Activated CD8-positive, alpha-beta T cell treated with anti-CD3 and anti-CD28 coated beads, Interleukin-2, amount 10 ng/mL, durations not matched to agents 7 days and 5 days (primary cell): ENCODE data around the gene ZMIZ1. TPM values are rescaled to one million over a fixed set of nuclear protein-coding genes. Genes with fewer than 3 reads are reported as not detected.

Experiments used
- ATAC-seq: fragments of 150-1000 bp; cut with Tn5 transposase; one replicate; pipeline ENCODE4 v1.10.0; 2021; ENCODE audit warnings: moderate library complexity
- CTCF ChIA-PET: fragments of 350-600 bp; sonication (Branson Sonifier 250); formaldehyde crosslinking; loops from one replicate; lab custom pipeline; 2021; ENCODE audit warnings: antibody characterized with exemption; lab: Charles Lee
- POLR2A ChIA-PET: fragments of 350-600 bp; sonication (Branson Sonifier 250); formaldehyde crosslinking; loops from one replicate; lab custom pipeline; 2021; ENCODE audit warnings: antibody characterized with exemption; lab: Charles Lee
- DNase-seq: peaks from one replicate; pipeline ENCODE4 v3.0.0-alpha.2; 2020
- H3K27ac Mint-ChIP-seq: one replicate; pipeline ENCODE4 v1.8.0; 2021; ENCODE audit warnings: mild to moderate bottlenecking, mixed read lengths
- H3K27me3 Mint-ChIP-seq: one replicate; pipeline ENCODE4 v1.8.0; 2021; ENCODE audit warnings: low read depth, mixed read lengths
- H3K36me3 Mint-ChIP-seq: one replicate; pipeline ENCODE4 v1.8.0; 2021; ENCODE audit warnings: low read depth, mixed read lengths
- H3K4me1 Mint-ChIP-seq: one replicate; pipeline ENCODE4 v1.8.0; 2021; ENCODE audit warnings: low read depth, mixed read lengths
- H3K4me3 Mint-ChIP-seq: one replicate; pipeline ENCODE4 v1.8.0; 2021; ENCODE audit warnings: mild to moderate bottlenecking, mixed read lengths
- H3K9me3 Mint-ChIP-seq: one replicate; pipeline ENCODE4 v1.8.0; 2022; ENCODE audit warnings: mixed read lengths; ENCODE audit not compliant: insufficient read depth
- total RNA-seq, 2 experiments: library from RNA; stranded (reverse); gene quantifications; one replicate each; pipeline ENCODE4 v1.2.3, GENCODE V29; 2021

The ZMIZ1 gene
- total RNA-seq, 2 experiments from 2014 or later, result 39.9 to 40.6 TPM

DNA sequence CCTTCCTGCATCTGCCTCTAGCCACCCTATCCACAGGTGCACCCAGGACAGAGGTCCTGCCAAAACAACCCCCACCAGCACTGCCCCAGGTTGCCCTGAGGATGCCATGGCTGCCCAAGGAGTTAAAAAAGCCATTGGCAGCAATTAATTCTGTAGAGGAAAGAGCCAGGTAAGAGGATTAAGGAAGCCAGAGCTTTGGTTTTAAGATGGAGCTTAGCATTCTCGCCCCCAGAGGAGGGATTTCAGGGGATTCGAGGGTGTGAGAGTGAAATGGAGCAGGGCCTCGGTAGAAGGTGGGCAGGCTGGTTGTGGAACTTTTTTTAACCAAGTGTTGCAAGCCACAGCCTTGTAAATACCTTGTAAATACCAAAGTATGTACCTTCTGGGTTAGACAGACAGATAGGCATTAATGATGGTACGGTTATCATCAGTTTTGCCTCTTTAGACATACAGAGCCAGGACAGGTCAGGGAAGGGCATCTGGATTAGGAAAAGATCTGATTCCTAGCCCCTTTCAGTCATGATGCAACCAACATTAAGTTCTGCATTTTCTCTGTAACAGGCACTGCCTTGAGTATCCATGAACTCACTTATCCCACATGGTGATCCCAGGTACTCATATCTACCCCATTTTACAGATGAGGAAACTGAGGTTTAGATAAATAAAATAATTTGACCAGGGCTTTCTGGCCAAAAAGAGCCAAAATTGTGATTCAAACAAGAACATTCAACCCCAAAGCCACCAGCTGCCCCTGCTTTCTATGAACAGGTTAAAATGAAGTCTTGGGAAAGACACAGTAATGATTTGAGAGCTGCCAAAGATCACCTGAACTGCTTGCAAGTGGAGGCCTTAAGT, 157.9 kb downstream of the ZMIZ1 start:
- H3K27me3 Mint-ChIP-seq, result no peaks in the 10 kb centered on the region
- no peaks in the 10 kb centered on the region for H3K36me3 Mint-ChIP-seq
- POLR2A ChIA-PET, result no interaction called here
- CTCF ChIA-PET, result no interaction called here
- no peaks in the 10 kb centered on the region for H3K9me3 Mint-ChIP-seq
- no peaks in the 10 kb centered on the region for H3K4me1 Mint-ChIP-seq
- no peak overlapping the region for H3K4me3 Mint-ChIP-seq
- DNase-seq (no peak), ATAC-seq (no peak)
- H3K27ac Mint-ChIP-seq, result no peak overlapping the region

GRCh38 chr10:79229071-79229541, 160.3 kb downstream of the ZMIZ1 start:
- no peaks in the 10 kb centered on the region for H3K36me3 Mint-ChIP-seq
- no peaks in the 10 kb centered on the region for H3K4me1 Mint-ChIP-seq
- no peak for ATAC-seq
- DNase-seq, result no peak
- H3K9me3 Mint-ChIP-seq, result no peaks in the 10 kb centered on the region
- no peak overlapping the region for H3K4me3 Mint-ChIP-seq
- no peak overlapping the region for H3K27ac Mint-ChIP-seq
- ChIA-PET CTCF (interaction anchor here (0.8 to 1.4 kb wide), 2 partner anchors 10 to 1181 kb away, joined by 3 to 4 read pairs; no protein-coding TSS in a partner anchor), POLR2A (interaction anchor here (0.7 to 1.0 kb wide), 2 partner anchors 14 to 254 kb away, joined by 3 read pairs; no protein-coding TSS in a partner anchor)
- H3K27me3 Mint-ChIP-seq, result no peaks in the 10 kb centered on the region

DNA sequence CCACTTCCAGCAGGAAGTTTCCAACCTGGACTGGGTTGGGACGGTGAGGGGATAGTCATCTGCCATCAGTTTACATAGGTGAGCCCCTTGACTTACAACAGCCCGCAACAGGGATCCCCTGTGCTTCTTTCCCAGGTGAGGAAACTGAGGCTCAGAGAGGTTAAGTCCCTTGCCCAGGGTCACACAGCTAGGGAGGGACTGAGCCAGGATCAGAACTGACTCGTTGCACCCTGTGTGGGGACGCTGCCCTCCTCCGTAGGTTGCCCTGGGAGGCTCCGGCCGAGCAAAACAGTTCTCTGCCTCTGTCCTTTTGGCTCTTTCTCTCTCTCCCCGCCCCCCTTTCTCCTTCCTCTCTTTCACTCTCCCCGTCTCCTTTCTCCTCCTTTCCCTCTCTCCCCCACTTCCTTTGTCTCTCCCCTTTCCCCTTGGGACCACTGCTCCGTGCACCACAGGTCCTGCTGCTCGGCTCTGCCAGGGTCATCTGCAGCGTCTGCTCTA, 161.1 kb downstream of the ZMIZ1 start:
- Mint-ChIP-seq H3K27me3 (no peaks in the 10 kb centered on the region), H3K4me3 (no peak overlapping the region), H3K4me1 (no peaks in the 10 kb centered on the region), H3K27ac (no peak overlapping the region), H3K9me3 (no peaks in the 10 kb centered on the region), H3K36me3 (no peaks in the 10 kb centered on the region)
- DNase-seq (no peak), ATAC-seq (no peak)
- CTCF ChIA-PET, result interaction anchor here (0.8 kb wide), 1 partner anchor 1182 kb away, joined by 3 read pairs; no protein-coding TSS in a partner anchor
- POLR2A ChIA-PET, result interaction anchor here (0.7 kb wide), 1 partner anchor 255 kb away, joined by 3 read pairs; no protein-coding TSS in a partner anchor

- CTCF ChIA-PET, result no interaction called here
- H3K27ac Mint-ChIP-seq, result no peak overlapping the region
- no peak for ATAC-seq
These were observed 161.6 kb downstream of the ZMIZ1 start for GRCh38 chr10:79230328-79230830.

GRCh38 chr10:79230850-79231249, 162.1 kb downstream of the ZMIZ1 start:
- Mint-ChIP-seq H3K27me3 (no peaks in the 10 kb centered on the region), H3K4me1 (no peaks in the 10 kb centered on the region), H3K36me3 (no peaks in the 10 kb centered on the region), H3K4me3 (no peak overlapping the region), H3K27ac (no peak overlapping the region), H3K9me3 (no peaks in the 10 kb centered on the region)
- ChIA-PET CTCF (no interaction called here), POLR2A (no interaction called here)
- ATAC-seq (no peak), DNase-seq (no peak)

More at GRCh38 chr10:79230328-79230830, 161.6 kb downstream of the ZMIZ1 start:
- Mint-ChIP-seq H3K4me3 (no peak overlapping the region), H3K27me3 (no peaks in the 10 kb centered on the region), H3K4me1 (no peaks in the 10 kb centered on the region), H3K36me3 (no peaks in the 10 kb centered on the region), H3K9me3 (no peaks in the 10 kb centered on the region)
- DNase-seq, result no peak
- POLR2A ChIA-PET, result no interaction called here

DNA sequence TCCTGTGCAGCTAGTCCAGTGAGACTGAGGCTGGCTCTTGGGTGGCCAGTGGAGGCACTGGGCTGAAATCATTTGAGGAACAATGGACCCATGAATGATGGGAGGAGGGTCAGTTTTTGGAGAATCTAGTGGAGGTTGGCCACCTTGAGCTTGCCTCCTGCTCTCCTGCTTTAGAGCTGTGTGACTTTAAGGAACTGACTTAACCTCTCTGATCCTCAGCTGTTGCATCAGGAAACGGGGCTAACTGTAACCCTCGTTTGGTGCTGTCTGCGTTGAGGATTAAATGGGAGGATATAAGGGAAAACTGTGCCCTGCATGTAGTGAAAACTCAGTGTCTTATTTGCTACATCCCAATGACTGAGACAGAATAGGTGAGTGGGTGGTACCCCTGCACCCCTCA, 163.1 kb downstream of the ZMIZ1 start:
- Mint-ChIP-seq H3K4me1 (peaks cover 6% of the 10 kb centered on the region), H3K36me3 (no peaks in the 10 kb centered on the region), H3K27ac (no peak overlapping the region), H3K4me3 (no peak overlapping the region), H3K9me3 (no peaks in the 10 kb centered on the region), H3K27me3 (no peaks in the 10 kb centered on the region)
- ChIA-PET POLR2A (no interaction called here), CTCF (no interaction called here)
- no peak for DNase-seq
- no peak for ATAC-seq

DNA sequence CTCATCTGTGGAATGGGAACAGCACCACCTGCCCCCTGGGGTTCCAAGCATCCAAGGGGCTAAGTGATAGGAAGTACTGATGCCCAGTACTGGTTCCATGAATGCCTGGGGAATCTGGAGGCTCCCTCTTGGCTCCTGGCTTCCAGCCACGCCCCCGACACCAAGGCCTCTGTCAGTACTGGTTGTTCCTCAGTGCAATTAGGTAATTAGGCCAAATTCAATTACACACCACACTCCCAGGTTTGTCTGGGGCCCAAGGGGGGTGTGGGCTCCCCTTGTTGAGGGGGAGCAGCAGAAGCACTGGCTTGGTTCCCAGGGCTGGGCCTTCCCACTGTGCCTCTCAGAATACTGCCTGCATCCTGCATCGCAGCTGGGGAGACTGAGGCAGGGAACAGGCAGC, 164.1 kb downstream of the ZMIZ1 start:
- Mint-ChIP-seq H3K4me3 (no peak overlapping the region), H3K4me1 (peaks cover 15% of the 10 kb centered on the region), H3K9me3 (no peaks in the 10 kb centered on the region), H3K27me3 (no peaks in the 10 kb centered on the region), H3K36me3 (no peaks in the 10 kb centered on the region), H3K27ac (no peak overlapping the region)
- no peak for ATAC-seq
- ChIA-PET POLR2A (no interaction called here), CTCF (no interaction called here)
- DNase-seq, result no peak

- Mint-ChIP-seq H3K27me3 (no peaks in the 10 kb centered on the region), H3K27ac (no peak overlapping the region), H3K9me3 (no peaks in the 10 kb centered on the region), H3K4me1 (peaks cover 20% of the 10 kb centered on the region), H3K36me3 (no peaks in the 10 kb centered on the region), H3K4me3 (no peak overlapping the region)
- DNase-seq, result no peak
- CTCF ChIA-PET, result no interaction called here
- POLR2A ChIA-PET, result no interaction called here
- ATAC-seq, result no peak
These were observed 165.9 kb downstream of the ZMIZ1 start for GRCh38 chr10:79234391-79235315.

- H3K27me3 Mint-ChIP-seq, result no peaks in the 10 kb centered on the region
- no peak for ATAC-seq
- H3K4me1 Mint-ChIP-seq, result peaks cover 22% of the 10 kb centered on the region
- POLR2A ChIA-PET, result interaction anchor here (0.5 kb wide), 1 partner anchor 34 kb away, joined by 3 read pairs; no protein-coding TSS in a partner anchor
- no peak overlapping the region for H3K4me3 Mint-ChIP-seq
- H3K27ac Mint-ChIP-seq, result no peak overlapping the region
- H3K9me3 Mint-ChIP-seq, result no peaks in the 10 kb centered on the region
- CTCF ChIA-PET, result interaction anchor here (1.0 kb wide), 1 partner anchor 40 kb away, joined by 3 read pairs; no protein-coding TSS in a partner anchor
- DNase-seq, result no peak
- H3K36me3 Mint-ChIP-seq, result no peaks in the 10 kb centered on the region
These were observed 167.1 kb downstream of the ZMIZ1 start for GRCh38 chr10:79235765-79236432.

- no peaks in the 10 kb centered on the region for H3K36me3 Mint-ChIP-seq
- CTCF ChIA-PET, result interaction anchor here (1.0 kb wide), 1 partner anchor 41 kb away, joined by 3 read pairs; no protein-coding TSS in a partner anchor
- DNase-seq, result no peak
- no peak overlapping the region for H3K27ac Mint-ChIP-seq
- H3K9me3 Mint-ChIP-seq, result no peaks in the 10 kb centered on the region
- no peak overlapping the region for H3K4me3 Mint-ChIP-seq
- H3K27me3 Mint-ChIP-seq, result no peaks in the 10 kb centered on the region
- ATAC-seq, result no peak
- peaks cover 27% of the 10 kb centered on the region for H3K4me1 Mint-ChIP-seq
- POLR2A ChIA-PET, result interaction anchor here (0.5 kb wide), 1 partner anchor 33 kb away, joined by 3 read pairs; no protein-coding TSS in a partner anchor
These were observed 167.6 kb downstream of the ZMIZ1 start for GRCh38 chr10:79236433-79236765.
